PC-3 (cell line): Measurements from ENCODE around the gene CHMP6.

Source experiments
- EZH2 ChIP-seq: fragments of 300-600 bp; sonication (generic); IDR thresholded peaks from one replicate; pipeline ENCODE4 v1.6.1; 2017; ENCODE audit warnings: antibody characterized with exemption, mild to moderate bottlenecking, low read length; ENCODE audit not compliant: unreplicated experiment
- TF ChIP-seq, protein P1 (sequence below): fragments of 300-600 bp; sonication (generic); conservative IDR thresholded peaks from 2 replicates; pipeline ENCODE4 v1.5.1; 2017; ENCODE audit warnings: antibody characterized with exemption, low read depth, mild to moderate bottlenecking, low read length

DNA sequence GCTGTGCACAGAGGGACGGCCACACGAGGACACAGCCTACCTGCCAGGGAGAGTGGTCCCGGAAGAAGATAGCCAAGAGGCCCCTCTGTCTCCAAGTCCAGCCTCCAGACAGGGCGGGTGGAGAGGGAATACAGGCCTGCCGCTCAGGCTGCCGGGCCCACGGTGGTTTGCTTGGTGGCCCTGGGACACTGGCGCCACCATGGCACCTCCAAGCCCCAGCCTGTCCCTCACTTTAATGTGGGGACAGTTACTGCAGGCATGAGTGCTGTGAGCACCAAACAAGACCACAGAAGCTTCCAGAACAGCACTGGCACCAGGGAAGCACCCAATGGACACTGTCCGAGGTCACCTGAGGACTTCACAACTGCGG is 22.0 kb upstream of the CHMP6 start:
- no peak for TF ChIP-seq EZH2
- TF ChIP-seq, protein P1, sequence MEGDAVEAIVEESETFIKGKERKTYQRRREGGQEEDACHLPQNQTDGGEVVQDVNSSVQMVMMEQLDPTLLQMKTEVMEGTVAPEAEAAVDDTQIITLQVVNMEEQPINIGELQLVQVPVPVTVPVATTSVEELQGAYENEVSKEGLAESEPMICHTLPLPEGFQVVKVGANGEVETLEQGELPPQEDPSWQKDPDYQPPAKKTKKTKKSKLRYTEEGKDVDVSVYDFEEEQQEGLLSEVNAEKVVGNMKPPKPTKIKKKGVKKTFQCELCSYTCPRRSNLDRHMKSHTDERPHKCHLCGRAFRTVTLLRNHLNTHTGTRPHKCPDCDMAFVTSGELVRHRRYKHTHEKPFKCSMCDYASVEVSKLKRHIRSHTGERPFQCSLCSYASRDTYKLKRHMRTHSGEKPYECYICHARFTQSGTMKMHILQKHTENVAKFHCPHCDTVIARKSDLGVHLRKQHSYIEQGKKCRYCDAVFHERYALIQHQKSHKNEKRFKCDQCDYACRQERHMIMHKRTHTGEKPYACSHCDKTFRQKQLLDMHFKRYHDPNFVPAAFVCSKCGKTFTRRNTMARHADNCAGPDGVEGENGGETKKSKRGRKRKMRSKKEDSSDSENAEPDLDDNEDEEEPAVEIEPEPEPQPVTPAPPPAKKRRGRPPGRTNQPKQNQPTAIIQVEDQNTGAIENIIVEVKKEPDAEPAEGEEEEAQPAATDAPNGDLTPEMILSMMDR = no peak
